Measurements from ENCODE around the gene ALDH3B1.

ALDH3B1 gene

GRCh38 chr11:68044145-68044813 is 34.2 kb downstream of the ALDH3B1 start:
- no peak for DNase-seq (ENCODE audit: low read depth, low spot score)

DNA sequence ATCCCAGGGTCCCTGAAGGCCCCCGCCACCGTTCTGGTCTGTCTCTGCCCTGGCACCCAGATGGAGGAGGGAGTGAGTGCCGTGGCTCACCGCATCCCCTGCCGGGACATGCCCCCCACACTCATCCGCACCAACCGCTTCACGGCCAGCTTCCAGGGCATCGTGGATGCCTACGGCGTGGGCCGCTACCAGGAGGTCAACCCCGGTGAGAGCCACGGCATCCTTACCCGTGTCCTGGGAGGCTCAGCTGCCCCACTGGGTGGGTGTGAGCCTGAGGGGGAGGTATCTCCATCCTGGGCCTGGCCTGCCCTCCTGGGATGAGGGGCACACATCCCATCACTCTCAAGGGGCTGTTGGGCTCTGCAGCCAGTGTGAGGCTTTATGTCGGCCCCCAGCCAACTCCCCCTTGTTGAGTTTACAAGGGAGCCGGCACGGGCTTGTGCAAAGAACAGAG is 34.8 kb downstream of the ALDH3B1 start:
- no peak for DNase-seq (ENCODE audit: low read depth, low spot score)

DNA sequence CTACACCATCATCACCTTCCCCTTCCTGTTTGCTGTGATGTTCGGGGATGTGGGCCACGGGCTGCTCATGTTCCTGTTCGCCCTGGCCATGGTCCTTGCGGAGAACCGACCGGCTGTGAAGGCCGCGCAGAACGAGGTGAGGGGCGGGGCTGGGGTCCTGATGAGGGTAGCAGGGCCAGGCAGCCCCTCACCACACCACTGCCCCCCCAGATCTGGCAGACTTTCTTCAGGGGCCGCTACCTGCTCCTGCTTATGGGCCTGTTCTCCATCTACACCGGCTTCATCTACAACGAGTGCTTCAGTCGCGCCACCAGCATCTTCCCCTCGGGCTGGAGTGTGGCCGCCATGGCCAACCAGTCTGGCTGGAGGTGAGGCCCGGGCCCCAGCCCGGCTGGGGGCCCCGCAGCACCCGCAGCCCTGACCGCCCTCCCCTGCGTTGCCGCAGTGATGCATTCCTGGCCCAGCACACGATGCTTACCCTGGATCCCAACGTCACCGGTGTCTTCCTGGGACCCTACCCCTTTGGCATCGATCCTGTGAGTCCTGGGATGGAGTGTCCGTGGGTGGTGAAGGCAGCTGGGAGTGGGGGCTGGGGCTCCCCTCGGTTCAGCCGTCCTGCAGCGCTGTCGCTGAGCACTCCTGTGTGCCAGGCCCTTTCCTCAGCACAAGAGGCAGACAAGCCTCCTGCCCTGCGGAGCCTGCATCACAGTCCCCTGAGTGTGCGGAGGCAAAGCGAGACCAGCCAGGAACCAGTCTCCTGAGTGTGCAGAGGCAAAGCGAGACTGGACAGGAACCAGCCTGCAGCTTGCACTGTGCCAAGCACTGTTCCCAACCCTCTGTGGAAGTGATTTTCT is 37.5 kb downstream of the ALDH3B1 start:
- DNase-seq (ENCODE audit: low read depth, low spot score): no peak

GRCh38 chr11:68048681-68049508 is 38.8 kb downstream of the ALDH3B1 start:
- no peak for DNase-seq (ENCODE audit: low read depth, low spot score)

DNA sequence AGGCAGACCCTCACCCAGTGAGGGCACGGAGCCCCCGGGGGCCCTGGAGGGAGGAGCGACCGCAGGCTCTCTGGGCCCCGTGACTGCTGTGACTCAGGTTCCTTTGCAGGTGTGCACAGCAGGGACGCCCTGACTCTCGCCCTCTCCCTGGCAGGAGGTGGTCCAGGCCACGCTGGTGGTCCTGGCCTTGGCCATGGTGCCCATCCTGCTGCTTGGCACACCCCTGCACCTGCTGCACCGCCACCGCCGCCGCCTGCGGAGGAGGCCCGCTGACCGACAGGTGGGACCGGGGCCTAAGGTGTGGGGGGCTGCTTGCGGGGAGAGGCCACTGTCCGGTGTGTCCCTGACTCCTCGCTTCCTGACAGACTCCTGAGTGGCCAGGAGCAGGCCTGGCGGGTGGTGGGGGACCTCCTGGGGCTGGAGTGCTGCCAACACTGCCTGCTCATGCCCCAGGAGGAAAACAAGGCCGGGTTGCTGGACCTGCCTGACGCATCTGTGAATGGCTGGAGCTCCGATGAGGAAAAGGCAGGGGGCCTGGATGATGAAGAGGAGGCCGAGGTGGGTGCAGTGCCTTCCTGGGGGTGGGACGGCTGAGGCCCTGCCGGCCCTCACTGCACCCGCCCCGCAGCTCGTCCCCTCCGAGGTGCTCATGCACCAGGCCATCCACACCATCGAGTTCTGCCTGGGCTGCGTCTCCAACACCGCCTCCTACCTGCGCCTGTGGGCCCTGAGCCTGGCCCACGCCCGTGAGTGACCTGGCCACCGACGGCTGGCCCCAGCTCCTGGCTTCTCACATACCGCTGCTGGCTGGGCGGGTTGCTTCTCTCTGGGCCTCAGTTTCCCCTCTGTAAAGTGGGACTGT is 39.6 kb downstream of the ALDH3B1 start:
- no peak for DNase-seq (ENCODE audit: low read depth, low spot score)

DNA sequence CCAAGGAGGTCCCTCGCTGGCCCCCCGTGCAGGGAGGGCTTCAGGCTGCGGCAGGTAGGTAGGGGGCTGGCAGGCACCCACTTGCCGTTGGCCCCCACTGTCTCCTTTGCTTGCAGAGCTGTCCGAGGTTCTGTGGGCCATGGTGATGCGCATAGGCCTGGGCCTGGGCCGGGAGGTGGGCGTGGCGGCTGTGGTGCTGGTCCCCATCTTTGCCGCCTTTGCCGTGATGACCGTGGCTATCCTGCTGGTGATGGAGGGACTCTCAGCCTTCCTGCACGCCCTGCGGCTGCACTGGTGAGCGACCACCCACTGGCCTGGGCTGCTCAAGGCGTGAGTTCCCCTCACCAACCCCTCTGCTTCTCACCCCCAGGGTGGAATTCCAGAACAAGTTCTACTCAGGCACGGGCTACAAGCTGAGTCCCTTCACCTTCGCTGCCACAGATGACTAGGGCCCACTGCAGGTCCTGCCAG is 40.3 kb downstream of the ALDH3B1 start:
- no peak for DNase-seq (ENCODE audit: low read depth, low spot score)

- DNase-seq (ENCODE audit: low read depth, low spot score): no peak
These were observed 41.3 kb downstream of the ALDH3B1 start for GRCh38 chr11:68051191-68052136.

DNA sequence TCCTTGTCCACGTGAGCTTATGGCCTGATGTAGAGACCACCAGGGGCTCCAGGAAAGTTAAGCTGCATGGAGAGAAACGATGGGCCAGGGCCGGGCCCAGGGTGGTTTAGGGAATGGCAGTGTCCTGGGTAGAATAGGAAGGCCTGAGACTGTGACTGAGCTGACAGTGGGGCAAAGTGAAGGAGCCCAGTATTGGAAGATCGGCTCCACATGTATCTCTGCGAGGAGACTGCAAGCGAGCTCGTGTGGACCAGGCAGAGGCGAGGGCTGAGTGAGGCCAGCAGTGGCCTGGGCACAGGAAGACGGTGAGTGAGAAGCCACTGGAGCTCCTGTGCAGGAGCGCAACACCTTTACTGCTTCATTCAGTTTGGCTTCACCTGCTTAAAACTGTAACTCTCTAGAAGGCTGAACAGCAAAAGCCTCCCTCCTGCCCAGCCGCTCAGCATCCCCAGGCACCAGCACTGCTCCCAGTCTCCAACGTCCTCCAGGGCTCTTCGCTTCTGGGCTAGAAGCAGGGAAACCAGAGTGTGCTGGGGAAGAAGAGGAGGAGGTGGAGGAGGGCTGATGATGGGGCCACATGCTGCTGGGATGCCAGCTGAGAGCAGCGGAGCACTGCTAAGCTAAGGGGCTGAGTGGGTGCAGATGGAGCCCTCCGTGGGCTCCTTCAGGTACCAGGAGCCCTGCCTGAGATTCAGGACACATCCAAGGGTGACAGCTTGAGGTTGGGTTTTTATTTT is 42.2 kb downstream of the ALDH3B1 start:
- DNase-seq (ENCODE audit: low read depth, low spot score): no peak

GRCh38 chr11:68053117-68053516 is 43.0 kb downstream of the ALDH3B1 start:
- DNase-seq (ENCODE audit: low read depth, low spot score): no peak

- no peak for DNase-seq (ENCODE audit: low read depth, low spot score)
These were observed 44.1 kb downstream of the ALDH3B1 start for GRCh38 chr11:68053981-68054812.

DNA sequence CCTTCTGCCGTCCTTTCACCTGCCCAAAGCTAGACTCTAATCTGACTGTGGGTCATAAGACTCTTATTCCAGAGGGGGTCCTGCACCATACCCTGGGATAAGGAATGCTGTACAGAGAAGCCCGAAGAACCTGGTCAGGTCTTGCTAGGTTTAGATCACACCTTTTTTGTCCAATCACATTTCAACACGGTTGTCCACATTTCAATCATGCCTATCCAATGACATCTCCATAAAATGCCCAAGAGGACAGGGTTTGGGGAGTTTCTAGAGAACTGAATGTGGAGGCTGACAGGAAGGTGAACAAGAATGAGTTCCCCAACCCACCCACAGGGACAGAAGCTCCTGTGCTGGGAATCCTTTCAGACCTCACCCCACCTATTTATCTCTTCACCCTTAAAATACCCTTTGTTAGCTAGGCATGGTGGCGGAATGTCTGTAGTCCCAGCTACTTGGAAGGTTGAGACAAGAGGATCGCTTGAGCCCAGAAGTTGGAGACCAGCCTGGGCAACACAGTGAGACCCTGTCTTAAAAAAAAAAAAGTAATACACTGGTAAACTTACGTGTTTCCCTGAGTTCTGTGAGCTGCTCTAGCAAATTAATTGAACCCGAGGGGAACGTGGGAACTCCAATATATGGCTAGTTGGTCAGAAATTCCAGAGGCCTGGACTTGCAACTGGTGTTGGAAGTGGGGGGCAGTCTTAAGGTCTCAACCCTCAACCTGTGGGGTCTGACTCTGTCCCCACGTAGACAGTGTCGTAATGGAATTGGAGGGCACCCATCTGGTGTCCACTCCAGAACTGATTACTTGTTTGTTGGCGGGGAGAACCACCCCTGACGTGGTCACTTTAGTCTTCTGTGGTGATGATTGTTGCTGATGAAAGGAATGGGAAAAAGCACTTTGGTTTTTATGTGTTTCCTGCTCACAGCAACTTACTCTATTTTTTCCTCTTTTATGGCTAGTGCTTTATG is 46.5 kb downstream of the ALDH3B1 start:
- DNase-seq (ENCODE audit: low read depth, low spot score): no peak

DNA sequence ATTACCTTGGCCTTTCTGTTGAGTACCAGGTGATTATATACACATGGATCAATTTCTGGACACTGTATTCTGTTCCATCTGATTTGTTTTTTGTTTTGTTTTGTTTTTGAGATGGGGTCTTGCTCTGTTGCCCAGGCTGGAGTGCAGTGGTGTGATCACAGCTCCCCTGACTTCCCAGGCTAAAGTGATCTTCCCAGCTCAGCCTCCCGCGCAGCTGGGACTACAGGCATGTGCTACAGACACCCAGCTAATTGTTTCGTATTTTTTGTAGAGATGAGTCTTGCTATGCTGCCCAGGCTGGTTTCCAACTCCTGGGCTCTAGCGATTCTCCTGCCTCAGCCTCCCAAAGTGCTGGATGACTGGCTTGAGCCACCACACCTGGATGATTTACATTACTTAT is 47.7 kb downstream of the ALDH3B1 start:
- DNase-seq (ENCODE audit: low read depth, low spot score): no peak

- no peak for DNase-seq (ENCODE audit: low read depth, low spot score)
These were observed 51.4 kb downstream of the ALDH3B1 start for GRCh38 chr11:68061508-68061907.

DNA sequence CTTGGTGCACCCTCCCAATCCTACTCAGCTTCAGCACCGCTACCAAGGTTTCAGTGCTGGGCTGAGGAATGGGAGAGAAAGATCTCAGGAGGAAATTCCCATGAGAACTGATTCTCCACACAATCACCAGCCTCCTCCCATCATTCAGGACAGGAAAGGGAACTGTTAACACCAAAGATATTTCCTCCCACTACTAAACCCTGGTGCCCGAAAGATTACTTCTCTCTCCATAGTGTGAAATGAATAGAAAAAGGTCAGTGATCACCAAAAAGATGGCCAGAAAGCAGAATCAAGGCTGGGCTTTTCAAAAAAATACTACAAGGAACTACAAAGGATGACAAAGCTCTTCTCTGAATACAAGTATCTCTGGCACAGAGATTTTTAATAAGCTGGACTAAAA is 54.8 kb downstream of the ALDH3B1 start:
- DNase-seq (ENCODE audit: low read depth, low spot score): no peak

DNA sequence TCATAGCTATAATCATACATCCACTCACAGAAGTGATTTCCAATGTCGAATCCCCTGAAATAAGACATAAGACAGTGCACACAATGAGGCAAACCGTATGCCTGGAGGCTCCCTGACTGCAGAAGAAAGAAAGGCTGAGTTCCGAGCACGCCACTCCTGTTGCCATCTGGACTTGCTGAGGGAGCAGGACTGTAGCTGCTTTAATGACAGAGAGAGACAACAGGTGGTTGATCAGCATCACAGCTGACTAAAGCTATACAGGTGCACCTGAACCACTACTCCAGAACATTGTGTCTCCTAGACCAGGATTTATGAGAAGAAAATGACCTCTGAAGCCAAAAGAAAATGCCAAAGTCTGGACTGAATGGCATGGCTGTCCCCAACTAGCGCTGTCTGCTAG is 55.7 kb downstream of the ALDH3B1 start:
- DNase-seq (ENCODE audit: low read depth, low spot score): no peak

DNA sequence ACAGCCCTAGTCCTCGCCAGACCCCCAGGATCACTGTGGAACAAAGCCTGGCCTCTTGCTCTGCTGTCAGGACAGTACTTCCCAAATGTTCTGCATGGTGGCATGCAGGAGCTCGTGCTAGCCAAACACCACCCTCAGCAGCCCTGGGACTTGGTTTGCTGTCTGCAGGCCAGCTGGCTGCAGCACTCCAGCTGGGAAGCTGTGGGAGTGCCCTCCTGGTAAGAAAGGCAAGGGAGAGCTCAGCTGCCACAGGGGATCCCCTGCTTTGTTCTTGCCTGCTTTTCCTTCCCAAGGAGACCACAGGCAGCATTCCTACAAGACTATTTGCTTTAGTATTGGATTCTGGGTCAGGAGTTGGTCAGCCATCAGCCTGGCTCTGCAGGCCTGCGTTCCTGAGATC is 56.6 kb downstream of the ALDH3B1 start:
- no peak for DNase-seq (ENCODE audit: low read depth, low spot score)

GRCh38 chr11:68067991-68068390 is 57.9 kb downstream of the ALDH3B1 start:
- no peak for DNase-seq (ENCODE audit: low read depth, low spot score)

Measured in iPS DF 19.7 (cell line).